Hair follicle dermal papilla cell (primary cell): Measurements from ENCODE around the gene ZNFX1. TPM values are rescaled to one million over a fixed set of nuclear protein-coding genes. Genes with fewer than 3 reads are reported as not detected.
A peak's percentile ranks its signal among the peaks of the same experiment; 100 is the strongest.

Source experiments
- small RNA-seq: library from RNA; depleted of rRNA; stranded (forward); fragments of <200 nt; gene quantifications from one replicate; pipeline ENCODE3, GENCODE V24; 2012
- total RNA-seq: library from RNA; depleted of rRNA; stranded (reverse); fragments of >200 nt; gene quantifications from 2 replicates; pipeline ENCODE4 v1.2.3, GENCODE V29; 2012

Gene ZNFX1
- total RNA-seq = 105 and 110 TPM in 2 replicates

DNA sequence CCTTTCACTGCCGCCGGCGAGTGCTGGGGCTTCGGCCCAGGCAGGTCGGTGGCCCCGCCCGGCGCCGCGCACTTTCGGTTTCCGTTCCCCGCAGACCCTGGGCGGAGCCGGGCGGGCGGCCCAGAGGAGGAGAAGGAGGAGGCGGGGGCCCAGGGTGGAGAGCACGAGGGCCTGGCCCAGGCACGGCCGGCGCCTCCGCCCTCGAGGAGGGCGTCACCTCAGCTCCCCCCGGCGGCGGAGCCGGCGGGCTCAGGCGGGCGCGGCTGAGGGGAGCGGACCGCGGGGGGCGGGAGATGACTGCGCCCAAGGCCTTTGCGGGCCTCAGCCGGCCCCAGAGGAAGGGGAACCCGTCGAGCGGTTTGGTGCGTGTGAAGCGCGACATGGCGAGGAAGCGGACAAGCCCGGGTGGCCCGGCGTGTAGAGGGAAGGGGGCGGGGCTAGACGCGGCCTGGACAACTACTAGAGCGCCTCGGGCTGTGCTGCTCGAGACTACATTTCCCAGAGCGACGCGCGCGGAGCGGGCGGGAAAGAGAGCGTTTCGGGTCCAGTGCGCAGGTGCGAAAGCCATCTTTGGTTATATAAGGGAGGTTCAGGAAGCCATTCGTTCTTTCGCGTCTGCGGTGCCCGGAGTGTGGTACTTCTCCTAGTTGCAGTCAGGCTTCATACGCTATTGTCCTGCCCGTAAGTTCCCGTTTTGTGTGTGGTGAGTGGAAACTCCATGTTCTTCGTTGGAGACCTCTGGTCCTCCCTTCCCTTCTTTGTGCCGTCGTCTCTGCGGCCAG, at the start of gene ZNFX1:
TSS of gene ZNFX1 (minus strand) at position 22 of the 782 bp plus-strand sequence. CDS start 2,218 bp downstream, outside the sequence.

DNA sequence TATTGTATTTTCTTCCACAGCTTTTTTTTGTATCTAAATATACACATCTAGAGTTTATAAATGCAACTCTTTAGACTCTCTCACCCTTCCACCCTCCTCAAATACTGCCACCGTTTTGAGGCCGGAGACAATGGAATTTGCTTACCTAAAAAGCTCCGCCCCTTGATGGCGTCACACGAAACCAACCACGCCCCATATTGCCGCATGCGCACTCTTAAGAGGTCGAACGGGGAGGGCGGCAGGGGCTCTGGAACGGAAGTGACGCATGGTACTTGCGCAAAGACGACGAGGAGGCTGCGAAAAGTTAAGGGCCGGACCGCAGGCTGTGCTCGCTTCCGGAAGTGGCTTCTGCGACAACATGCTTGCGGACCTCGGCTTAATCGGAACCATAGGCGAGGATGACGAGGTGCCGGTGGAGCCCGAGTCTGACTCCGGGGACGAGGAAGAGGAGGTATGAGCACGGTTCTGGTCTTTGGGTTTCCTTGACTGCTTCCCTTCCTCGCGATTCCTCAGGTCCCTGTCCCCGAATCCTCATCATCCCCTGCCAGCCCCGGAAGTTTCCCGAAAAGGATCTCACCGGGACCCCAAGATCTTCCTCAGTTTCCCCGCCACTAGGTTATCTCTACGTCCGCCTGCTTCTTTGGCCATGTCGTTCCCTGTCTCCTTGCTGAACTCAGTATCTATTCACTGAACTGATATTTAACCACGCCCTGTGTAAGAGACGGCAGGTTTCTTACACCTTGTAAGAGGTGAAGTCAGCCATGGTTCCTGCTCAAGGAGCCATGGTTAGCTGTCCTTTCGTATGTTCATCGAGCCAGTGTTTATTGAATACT, 58.5 kb downstream of the ZNFX1 start, which contains the start of gene DDX27:
TSS of gene DDX27 (plus strand) at position 326 of the 833 bp plus-strand sequence. CDS start at position 359, 33 bp downstream.

Small RNA genes within 50 kb of the gene (small RNA-seq; reads per million reads assigned to genes)
- gene SNORD12B (233 reads per million, percentile 99 among the genes with 10 or more reads in this experiment), gene SNORD12C (575 reads per million, percentile 99 among the genes with 10 or more reads in this experiment)

Other genes with a start within 250 kb of the ZNFX1 start
- 43.6 and 45.1 TPM in 2 replicates for gene CSE1L, start 231.7 kb downstream of the ZNFX1 start, total RNA-seq
- 56.8 and 59.1 TPM in 2 replicates for gene STAU1, start 89.7 kb downstream of the ZNFX1 start, total RNA-seq
- gene DDX27, start 58.6 kb downstream of the ZNFX1 start, total RNA-seq = 25.6 and 29.2 TPM in 2 replicates
- 0.24 and 0.32 TPM in 2 replicates for gene KCNB1, start 204.6 kb upstream of the ZNFX1 start, total RNA-seq